Activated naive CD4-positive, alpha-beta T cell treated with Interleukin-2 at 50 U/mL for 16 hours (primary cell): Measurements from ENCODE around the gene MPPE1.
"Not testable (repeated sequence)": the region's sequence is repeated elsewhere in the genome, so short reads cannot be mapped to it uniquely, and the experiment has no call there.

Experiments used
- DNase-seq: peaks from one replicate; pipeline ENCODE4 v3.0.0-alpha.2; 2020

MPPE1 gene

GRCh38 chr18:11908182-11909060 is at the start of gene MPPE1:
MPPE1 (minus strand) TSS chr18:11908317; CDS start chr18:11897264, 11,053 bp downstream.
- peak; percentile 87 for DNase-seq

- DNase-seq: no peak
Observed at GRCh38 chr18:11957636-11958035, 49.5 kb upstream of the MPPE1 start.

GRCh38 chr18:11956371-11957308 is 48.5 kb upstream of the MPPE1 start:
- no peak for DNase-seq

GRCh38 chr18:11955239-11956029 is 47.3 kb upstream of the MPPE1 start:
- no peak for DNase-seq

- no peak for DNase-seq
Observed at GRCh38 chr18:11953113-11953512, 45.0 kb upstream of the MPPE1 start.

GRCh38 chr18:11951390-11951851 is 43.3 kb upstream of the MPPE1 start:
- DNase-seq: no peak

GRCh38 chr18:11950824-11951223 is 42.7 kb upstream of the MPPE1 start:
- no peak for DNase-seq

- DNase-seq: no peak
Observed at GRCh38 chr18:11948852-11949523, 40.9 kb upstream of the MPPE1 start.

- peak; percentile 58 for DNase-seq
Observed at GRCh38 chr18:11947214-11948191, 39.4 kb upstream of the MPPE1 start.

GRCh38 chr18:11946756-11947155 is 38.6 kb upstream of the MPPE1 start:
- DNase-seq: no peak

- not testable (repeated sequence) for DNase-seq
Observed at GRCh38 chr18:11945834-11946659, 37.9 kb upstream of the MPPE1 start.

- DNase-seq: no peak
Observed at GRCh38 chr18:11944786-11945185, 36.7 kb upstream of the MPPE1 start.

GRCh38 chr18:11944252-11944651 is 36.1 kb upstream of the MPPE1 start:
- DNase-seq: no peak

GRCh38 chr18:11943551-11943950 is 35.4 kb upstream of the MPPE1 start:
- DNase-seq: no peak

- DNase-seq: no peak
Observed at GRCh38 chr18:11940956-11941355, 32.8 kb upstream of the MPPE1 start.

GRCh38 chr18:11937874-11938478 is 29.9 kb upstream of the MPPE1 start:
- DNase-seq: peak; percentile 73

GRCh38 chr18:11932393-11932792 is 24.3 kb upstream of the MPPE1 start:
- no peak for DNase-seq

GRCh38 chr18:11927497-11927896 is 19.4 kb upstream of the MPPE1 start:
- DNase-seq: no peak

- no peak for DNase-seq
Observed at GRCh38 chr18:11925800-11926481, 17.8 kb upstream of the MPPE1 start.
